HEK293 (cell line): ENCODE measurements around the gene OR2F1.

Experiments used
- ZBTB1 ChIP-seq: fragments of 450-650 bp; formaldehyde crosslinking; IDR thresholded peaks from 2 replicates; pipeline ENCODE4 v1.5.1; 2016; ENCODE audit warnings: missing biosample characterization, missing genetic modification characterization
- ZBTB20 ChIP-seq: fragments of 450-650 bp; formaldehyde crosslinking; IDR thresholded peaks from 2 replicates; pipeline ENCODE4 v1.5.1; 2016; ENCODE audit warnings: missing biosample characterization, missing genetic modification characterization
- ZBTB7A ChIP-seq: fragments of 450-650 bp; formaldehyde crosslinking; IDR thresholded peaks from 2 replicates; pipeline ENCODE4 v1.5.1; 2016; ENCODE audit warnings: low read depth, missing biosample characterization, missing genetic modification characterization
- TF ChIP-seq, protein P1 (sequence below): fragments of 450-650 bp; formaldehyde crosslinking; IDR thresholded peaks from 2 replicates; pipeline ENCODE4 v1.5.1; 2016; ENCODE audit warnings: missing biosample characterization, missing genetic modification characterization

DNA sequence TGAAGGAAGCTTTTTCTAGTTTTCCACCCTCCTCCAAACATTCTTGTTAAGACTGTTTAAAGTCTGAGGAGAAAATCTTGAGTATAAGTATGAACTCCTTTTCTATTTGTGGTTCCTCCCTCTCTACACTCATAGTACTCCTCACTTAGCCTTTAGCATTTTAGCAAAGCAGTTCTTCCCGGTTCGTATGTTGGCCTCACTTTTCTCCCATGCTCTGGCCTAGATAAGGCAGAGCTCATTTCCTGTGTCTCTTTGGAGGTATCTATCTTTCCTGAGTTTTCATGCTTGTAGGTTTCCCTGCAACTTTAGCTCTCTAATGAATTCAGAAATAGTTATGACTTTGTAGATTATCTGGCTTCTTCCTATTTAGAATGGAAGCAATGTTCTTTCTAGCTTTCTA is 5.9 kb upstream of the OR2F1 start:
- no peak for TF ChIP-seq ZBTB20
- TF ChIP-seq, protein P1, sequence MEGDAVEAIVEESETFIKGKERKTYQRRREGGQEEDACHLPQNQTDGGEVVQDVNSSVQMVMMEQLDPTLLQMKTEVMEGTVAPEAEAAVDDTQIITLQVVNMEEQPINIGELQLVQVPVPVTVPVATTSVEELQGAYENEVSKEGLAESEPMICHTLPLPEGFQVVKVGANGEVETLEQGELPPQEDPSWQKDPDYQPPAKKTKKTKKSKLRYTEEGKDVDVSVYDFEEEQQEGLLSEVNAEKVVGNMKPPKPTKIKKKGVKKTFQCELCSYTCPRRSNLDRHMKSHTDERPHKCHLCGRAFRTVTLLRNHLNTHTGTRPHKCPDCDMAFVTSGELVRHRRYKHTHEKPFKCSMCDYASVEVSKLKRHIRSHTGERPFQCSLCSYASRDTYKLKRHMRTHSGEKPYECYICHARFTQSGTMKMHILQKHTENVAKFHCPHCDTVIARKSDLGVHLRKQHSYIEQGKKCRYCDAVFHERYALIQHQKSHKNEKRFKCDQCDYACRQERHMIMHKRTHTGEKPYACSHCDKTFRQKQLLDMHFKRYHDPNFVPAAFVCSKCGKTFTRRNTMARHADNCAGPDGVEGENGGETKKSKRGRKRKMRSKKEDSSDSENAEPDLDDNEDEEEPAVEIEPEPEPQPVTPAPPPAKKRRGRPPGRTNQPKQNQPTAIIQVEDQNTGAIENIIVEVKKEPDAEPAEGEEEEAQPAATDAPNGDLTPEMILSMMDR (tag by site-specific recombination): no peak
- no peak for TF ChIP-seq ZBTB7A
- TF ChIP-seq ZBTB1 (tag by site-specific recombination): no peak
